ENCODE measurements around the gene LHPP.

LHPP gene

GRCh38 chr10:124504711-124505110 is 43.1 kb downstream of the LHPP start:
- no peak overlapping the region for H2BK5ac ChIP-seq (ENCODE audit: low read depth, low read length, poor library complexity, severe bottlenecking)
- H4K8ac ChIP-seq (ENCODE audit: low read length): no peak overlapping the region
- no peak overlapping the region for H3K18ac ChIP-seq (ENCODE audit: low read depth in 1 of 2, low read length in 2 of 2)
- no peak overlapping the region for H3K4me3 ChIP-seq (ENCODE audit: insufficient read depth in 1 of 2, low read depth in 1 of 2, low read length in 2 of 2)
- no peak overlapping the region for H3K9ac ChIP-seq (ENCODE audit: low read length)
- H3K36me3 ChIP-seq (ENCODE audit: control insufficient read depth in 1 of 2, insufficient read depth in 2 of 2, low read depth in 1 of 2, low read length in 2 of 2): peaks cover 3 to 8% of the 10 kb centered on the region in 2 experiments
- H3K27ac ChIP-seq (ENCODE audit: low read length, poor library complexity, severe bottlenecking): no peak overlapping the region
- H3K23ac ChIP-seq (ENCODE audit: low read length in 2 of 2): no peak overlapping the region
- no peaks in the 10 kb centered on the region for H3K4me1 ChIP-seq (ENCODE audit: control insufficient read depth, insufficient read depth, low read depth, low read length)
- H3K4me2 ChIP-seq (ENCODE audit: low read length, poor library complexity, severe bottlenecking): no peak overlapping the region
- no peak overlapping the region for H4K91ac ChIP-seq (ENCODE audit: low read length)
- no peaks in the 10 kb centered on the region for H3K27me3 ChIP-seq (ENCODE audit: control insufficient read depth in 1 of 2, insufficient read depth in 1 of 2, low read length in 2 of 2)
- peaks cover 6% of the 10 kb centered on the region for H3K9me3 ChIP-seq (ENCODE audit: control insufficient read depth, low read length)
- H2AFZ ChIP-seq (ENCODE audit: low read depth, low read length): no peak overlapping the region
- no peak overlapping the region for H2AK5ac ChIP-seq (ENCODE audit: low read length, severe bottlenecking)
- H2BK120ac ChIP-seq (ENCODE audit: low read depth, low read length): no peak overlapping the region
- DNase-seq: no peak
- no peak overlapping the region for H2BK12ac ChIP-seq (ENCODE audit: low read length in 2 of 2)
- no peak overlapping the region for H3K14ac ChIP-seq (ENCODE audit: low read length in 2 of 2)
- no peak overlapping the region for H2BK15ac ChIP-seq (ENCODE audit: low read depth, poor library complexity, severe bottlenecking)
- no peaks in the 10 kb centered on the region for H3K79me1 ChIP-seq (replicated peaks; ENCODE audit: low read length, poor library complexity, severe bottlenecking)
- H3K4ac ChIP-seq (ENCODE audit: low read depth in 1 of 2, low read length in 2 of 2): no peak overlapping the region
- 97% methylated on average over 11 of the region's 11 CpGs for WGBS

GRCh38 chr10:124505279-124505678 is 43.7 kb downstream of the LHPP start:
- Histone ChIP-seq H2BK12ac (ENCODE audit: low read length in 2 of 2) (no peak overlapping the region), H4K91ac (ENCODE audit: low read length) (no peak overlapping the region), H3K23ac (ENCODE audit: low read length in 2 of 2) (no peak overlapping the region), H3K9ac (ENCODE audit: low read length) (no peak overlapping the region), H3K79me1 (replicated peaks; ENCODE audit: low read length, poor library complexity, severe bottlenecking) (no peaks in the 10 kb centered on the region), H3K9me3 (ENCODE audit: control insufficient read depth, low read length) (peaks cover 6% of the 10 kb centered on the region), H2AK5ac (ENCODE audit: low read length, severe bottlenecking) (no peak overlapping the region), H3K14ac (ENCODE audit: low read length in 2 of 2) (no peak overlapping the region), H2BK120ac (ENCODE audit: low read depth, low read length) (no peak overlapping the region), H3K4me2 (ENCODE audit: low read length, poor library complexity, severe bottlenecking) (no peak overlapping the region), H2AFZ (ENCODE audit: low read depth, low read length) (no peak overlapping the region), H3K27me3 (ENCODE audit: control insufficient read depth in 1 of 2, insufficient read depth in 1 of 2, low read length in 2 of 2) (no peaks in the 10 kb centered on the region), H3K4me1 (ENCODE audit: control insufficient read depth, insufficient read depth, low read depth, low read length) (no peaks in the 10 kb centered on the region), H2BK5ac (ENCODE audit: low read depth, low read length, poor library complexity, severe bottlenecking) (no peak overlapping the region), H4K8ac (ENCODE audit: low read length) (no peak overlapping the region), H3K4ac (ENCODE audit: low read depth in 1 of 2, low read length in 2 of 2) (no peak overlapping the region), H3K36me3 (ENCODE audit: control insufficient read depth in 1 of 2, insufficient read depth in 2 of 2, low read depth in 1 of 2, low read length in 2 of 2) (peaks cover 3 to 8% of the 10 kb centered on the region in 2 experiments), H3K18ac (ENCODE audit: low read depth in 1 of 2, low read length in 2 of 2) (no peak overlapping the region), H3K27ac (ENCODE audit: low read length, poor library complexity, severe bottlenecking) (no peak overlapping the region), H2BK15ac (ENCODE audit: low read depth, poor library complexity, severe bottlenecking) (no peak overlapping the region), H3K4me3 (ENCODE audit: insufficient read depth in 1 of 2, low read depth in 1 of 2, low read length in 2 of 2) (no peak overlapping the region)
- no peak for DNase-seq
- 94% methylated on average over 2 of the region's 2 CpGs for WGBS

- H2AK5ac ChIP-seq (ENCODE audit: low read length, severe bottlenecking): no peak overlapping the region
- no peak overlapping the region for H3K4me3 ChIP-seq (ENCODE audit: insufficient read depth in 1 of 2, low read depth in 1 of 2, low read length in 2 of 2)
- H3K9ac ChIP-seq (ENCODE audit: low read length): no peak overlapping the region
- no peak overlapping the region for H2BK120ac ChIP-seq (ENCODE audit: low read depth, low read length)
- no peak overlapping the region for H3K23ac ChIP-seq (ENCODE audit: low read length in 2 of 2)
- no peak overlapping the region for H2BK12ac ChIP-seq (ENCODE audit: low read length in 2 of 2)
- H3K18ac ChIP-seq (ENCODE audit: low read depth in 1 of 2, low read length in 2 of 2): no peak overlapping the region
- no peak overlapping the region for H3K4me2 ChIP-seq (ENCODE audit: low read length, poor library complexity, severe bottlenecking)
- no peak for DNase-seq
- H3K14ac ChIP-seq (ENCODE audit: low read length in 2 of 2): no peak overlapping the region
- H3K4me1 ChIP-seq (ENCODE audit: control insufficient read depth, insufficient read depth, low read depth, low read length): no peaks in the 10 kb centered on the region
- H3K36me3 ChIP-seq (ENCODE audit: control insufficient read depth in 1 of 2, insufficient read depth in 2 of 2, low read depth in 1 of 2, low read length in 2 of 2): peaks cover 0 to 3% of the 10 kb centered on the region in 2 experiments
- H2BK5ac ChIP-seq (ENCODE audit: low read depth, low read length, poor library complexity, severe bottlenecking): no peak overlapping the region
- no peaks in the 10 kb centered on the region for H3K9me3 ChIP-seq (ENCODE audit: control insufficient read depth, low read length)
- H3K4ac ChIP-seq (ENCODE audit: low read depth in 1 of 2, low read length in 2 of 2): no peak overlapping the region
- H3K79me1 ChIP-seq (replicated peaks; ENCODE audit: low read length, poor library complexity, severe bottlenecking): no peaks in the 10 kb centered on the region
- 84% methylated on average over 8 of the region's 8 CpGs for WGBS
- no peak overlapping the region for H2AFZ ChIP-seq (ENCODE audit: low read depth, low read length)
- no peak overlapping the region for H3K27ac ChIP-seq (ENCODE audit: low read length, poor library complexity, severe bottlenecking)
- H2BK15ac ChIP-seq (ENCODE audit: low read depth, poor library complexity, severe bottlenecking): no peak overlapping the region
- no peak overlapping the region for H4K8ac ChIP-seq (ENCODE audit: low read length)
- no peak overlapping the region for H4K91ac ChIP-seq (ENCODE audit: low read length)
- no peaks in the 10 kb centered on the region for H3K27me3 ChIP-seq (ENCODE audit: control insufficient read depth in 1 of 2, insufficient read depth in 1 of 2, low read length in 2 of 2)
Observed at GRCh38 chr10:124508070-124508667, 46.5 kb downstream of the LHPP start.

- H3K9ac ChIP-seq (ENCODE audit: low read length): no peak overlapping the region
- no peaks in the 10 kb centered on the region for H3K27me3 ChIP-seq (ENCODE audit: control insufficient read depth in 1 of 2, insufficient read depth in 1 of 2, low read length in 2 of 2)
- H2BK15ac ChIP-seq (ENCODE audit: low read depth, poor library complexity, severe bottlenecking): no peak overlapping the region
- no peak overlapping the region for H4K91ac ChIP-seq (ENCODE audit: low read length)
- 87% methylated on average over 2 of the region's 5 CpGs for WGBS
- no peak overlapping the region for H3K18ac ChIP-seq (ENCODE audit: low read depth in 1 of 2, low read length in 2 of 2)
- H3K4me1 ChIP-seq (ENCODE audit: control insufficient read depth, insufficient read depth, low read depth, low read length): no peaks in the 10 kb centered on the region
- no peak overlapping the region for H3K23ac ChIP-seq (ENCODE audit: low read length in 2 of 2)
- H3K27ac ChIP-seq (ENCODE audit: low read length, poor library complexity, severe bottlenecking): no peak overlapping the region
- no peak overlapping the region for H3K14ac ChIP-seq (ENCODE audit: low read length in 2 of 2)
- no peaks in the 10 kb centered on the region for H3K9me3 ChIP-seq (ENCODE audit: control insufficient read depth, low read length)
- H2AFZ ChIP-seq (ENCODE audit: low read depth, low read length): no peak overlapping the region
- no peak overlapping the region for H3K4ac ChIP-seq (ENCODE audit: low read depth in 1 of 2, low read length in 2 of 2)
- no peak overlapping the region for H3K4me2 ChIP-seq (ENCODE audit: low read length, poor library complexity, severe bottlenecking)
- H2AK5ac ChIP-seq (ENCODE audit: low read length, severe bottlenecking): no peak overlapping the region
- no peak for DNase-seq
- peaks cover 0 to 3% of the 10 kb centered on the region in 2 experiments for H3K36me3 ChIP-seq (ENCODE audit: control insufficient read depth in 1 of 2, insufficient read depth in 2 of 2, low read depth in 1 of 2, low read length in 2 of 2)
- no peaks in the 10 kb centered on the region for H3K79me1 ChIP-seq (replicated peaks; ENCODE audit: low read length, poor library complexity, severe bottlenecking)
- no peak overlapping the region for H3K4me3 ChIP-seq (ENCODE audit: insufficient read depth in 1 of 2, low read depth in 1 of 2, low read length in 2 of 2)
- no peak overlapping the region for H4K8ac ChIP-seq (ENCODE audit: low read length)
- H2BK120ac ChIP-seq (ENCODE audit: low read depth, low read length): no peak overlapping the region
- no peak overlapping the region for H2BK5ac ChIP-seq (ENCODE audit: low read depth, low read length, poor library complexity, severe bottlenecking)
- H2BK12ac ChIP-seq (ENCODE audit: low read length in 2 of 2): no peak overlapping the region
Observed at GRCh38 chr10:124508907-124509454, 47.4 kb downstream of the LHPP start.
